Brain microvascular endothelial cell (primary cell): Measurements from ENCODE around the gene CBX8.
A peak's percentile ranks its signal among the peaks of the same experiment; 100 is the strongest.

Experiments used
- DNase-seq: peaks from one replicate; pipeline ENCODE4 v3.0.0-alpha.2; 2020
- H3K27ac ChIP-seq: fragments of 250-450 bp; sonication (Bioruptor Pico); 2 replicates; pipeline ENCODE4 v1.5.1; 2020; ENCODE audit warnings: mild to moderate bottlenecking, moderate library complexity
- H3K27me3 ChIP-seq: fragments of 250-450 bp; sonication (Bioruptor Pico); replicated peaks from 2 replicates; pipeline ENCODE4 v1.5.1; 2020; ENCODE audit warnings: mild to moderate bottlenecking
- H3K36me3 ChIP-seq: fragments of 250-450 bp; sonication (Bioruptor Pico); replicated peaks from 2 replicates; pipeline ENCODE4 v1.5.1; 2020; ENCODE audit warnings: mild to moderate bottlenecking
- H3K4me3 ChIP-seq: 2 replicates; pipeline ENCODE4 v1.5.1; 2011; ENCODE audit warnings: low read depth, mild to moderate bottlenecking, control low read depth, low read length, moderate library complexity
- in situ Hi-C: cut with HindIII; loops from 2 replicates; pipeline ENCODE4 v1.10.0; 2017; ENCODE audit warnings: low sequenced_read_pairs, low pct_ligation_motif_present
- TF ChIP-seq, protein P1 (sequence below): IDR thresholded peaks from 2 replicates; pipeline ENCODE4 v1.5.1; 2011; ENCODE audit warnings: low read depth, mild to moderate bottlenecking, moderate library complexity, low read length, control low read depth, inconsistent platforms; ENCODE audit errors: missing control alignments

CBX8 gene

DNA sequence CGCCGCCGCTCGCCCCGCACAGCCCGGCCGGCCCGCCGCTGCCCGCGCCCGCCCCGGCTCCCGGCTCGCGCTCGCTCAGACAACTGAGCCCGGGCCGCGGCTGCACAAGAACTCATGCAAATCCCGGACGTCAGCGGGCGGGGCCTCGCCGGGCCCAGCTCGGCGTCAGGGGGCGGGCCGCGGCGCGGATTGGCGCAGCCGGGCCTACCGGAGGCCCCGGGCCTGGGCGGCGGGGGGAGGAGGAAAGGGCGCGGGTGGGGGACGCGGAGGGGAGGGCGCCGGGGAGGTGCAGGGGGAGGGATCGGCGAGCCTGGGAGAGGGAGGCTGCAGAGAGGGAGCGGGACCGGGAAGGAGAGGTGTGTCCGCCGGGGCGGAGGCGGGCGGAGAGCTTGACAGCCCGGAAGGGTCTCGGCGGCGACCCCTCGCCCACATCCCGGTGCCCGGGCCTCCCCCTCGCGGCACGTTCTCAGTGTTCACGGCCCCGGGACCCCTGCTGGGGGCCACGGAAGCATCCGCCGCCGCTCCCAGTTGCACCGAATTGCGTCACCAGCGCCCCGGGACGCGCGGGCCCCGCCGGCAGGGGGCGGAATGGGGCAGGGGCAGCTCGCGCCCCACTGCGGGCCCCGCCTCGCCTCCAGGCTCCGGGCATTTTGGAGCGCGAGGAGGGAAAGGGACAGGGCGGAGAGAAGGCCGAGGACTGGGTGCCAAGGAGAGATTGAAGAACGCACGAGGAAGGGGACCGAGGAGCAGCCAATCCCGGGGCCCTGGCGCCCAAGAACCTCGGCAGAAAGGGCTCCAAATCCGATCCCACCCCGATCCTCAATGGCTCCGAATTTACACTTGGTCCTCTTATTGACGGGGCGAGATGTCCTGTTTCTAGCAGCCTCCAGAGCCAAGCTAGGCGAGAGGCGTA is 42.7 kb upstream of the CBX8 start, which contains the start of gene CBX4:
Gene CBX4, minus strand, starts transcription at position 85 of the 913 bp plus-strand sequence. CDS start 189 bp downstream, outside the sequence.
- H3K4me3 ChIP-seq, result peak within 1 kb of the TSS; percentile 75
- TF ChIP-seq, protein P1, sequence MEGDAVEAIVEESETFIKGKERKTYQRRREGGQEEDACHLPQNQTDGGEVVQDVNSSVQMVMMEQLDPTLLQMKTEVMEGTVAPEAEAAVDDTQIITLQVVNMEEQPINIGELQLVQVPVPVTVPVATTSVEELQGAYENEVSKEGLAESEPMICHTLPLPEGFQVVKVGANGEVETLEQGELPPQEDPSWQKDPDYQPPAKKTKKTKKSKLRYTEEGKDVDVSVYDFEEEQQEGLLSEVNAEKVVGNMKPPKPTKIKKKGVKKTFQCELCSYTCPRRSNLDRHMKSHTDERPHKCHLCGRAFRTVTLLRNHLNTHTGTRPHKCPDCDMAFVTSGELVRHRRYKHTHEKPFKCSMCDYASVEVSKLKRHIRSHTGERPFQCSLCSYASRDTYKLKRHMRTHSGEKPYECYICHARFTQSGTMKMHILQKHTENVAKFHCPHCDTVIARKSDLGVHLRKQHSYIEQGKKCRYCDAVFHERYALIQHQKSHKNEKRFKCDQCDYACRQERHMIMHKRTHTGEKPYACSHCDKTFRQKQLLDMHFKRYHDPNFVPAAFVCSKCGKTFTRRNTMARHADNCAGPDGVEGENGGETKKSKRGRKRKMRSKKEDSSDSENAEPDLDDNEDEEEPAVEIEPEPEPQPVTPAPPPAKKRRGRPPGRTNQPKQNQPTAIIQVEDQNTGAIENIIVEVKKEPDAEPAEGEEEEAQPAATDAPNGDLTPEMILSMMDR, result peak; percentile 34
- H3K27ac ChIP-seq, result peak within 1 kb of the TSS; percentile 62
- DNase-seq, result peak; percentile 83
- in situ Hi-C loops, result no loop called here
- H3K27me3 ChIP-seq, result peaks cover 35% of the 10 kb centered on the region
- peaks cover 6% of the 10 kb centered on the region for H3K36me3 ChIP-seq

DNA sequence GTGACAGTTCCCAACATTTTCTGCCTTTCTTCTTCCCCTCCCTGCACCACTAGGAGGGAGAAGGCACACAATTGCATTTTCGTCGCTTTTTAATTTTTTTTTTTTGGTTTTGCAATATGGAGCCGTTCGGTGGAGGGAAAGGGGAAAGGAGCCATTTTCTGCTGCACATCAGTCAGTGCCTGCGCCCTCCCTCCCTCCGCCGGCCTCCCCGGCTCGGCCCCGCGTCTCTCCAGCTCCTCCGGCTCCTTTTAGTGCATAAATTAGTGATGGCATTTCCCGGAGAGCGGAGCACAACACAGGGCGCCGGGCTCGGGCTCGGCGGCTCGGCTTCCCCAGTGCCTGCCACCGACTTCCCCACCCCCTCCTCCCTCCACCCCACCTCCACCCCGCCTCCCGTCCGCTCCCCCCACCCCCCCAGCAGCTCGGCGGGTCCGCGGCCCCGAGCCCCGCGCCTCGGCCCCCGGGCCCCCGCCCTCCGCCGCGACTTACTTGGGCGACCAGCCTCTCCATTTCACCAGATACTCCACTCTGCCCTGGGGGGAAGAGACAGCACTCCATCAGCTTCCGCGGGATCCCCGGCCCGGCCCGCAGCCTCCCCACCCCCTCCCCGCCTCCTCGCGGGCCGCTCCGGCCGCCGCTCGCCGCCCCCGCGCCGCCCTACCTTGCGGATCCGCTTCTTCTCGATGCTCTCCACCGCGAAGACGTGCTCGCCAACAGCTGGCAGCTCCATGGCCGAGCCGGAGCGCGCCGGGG is 41.8 kb upstream of the CBX8 start:
- Histone ChIP-seq H3K36me3 (peaks cover 15% of the 10 kb centered on the region), H3K4me3 (peak overlapping the region; percentile 75), H3K27me3 (peaks cover 35% of the 10 kb centered on the region), H3K27ac (peak overlapping the region; percentile 62)
- in situ Hi-C loops, result no loop called here
- TF ChIP-seq, protein P1, result no peak
- peak; percentile 50 for DNase-seq

- in situ Hi-C loops, result no loop called here
- Histone ChIP-seq H3K36me3 (peaks cover 18% of the 10 kb centered on the region), H3K27me3 (peaks cover 31% of the 10 kb centered on the region), H3K27ac (peak overlapping the region; percentile 62), H3K4me3 (peak overlapping the region; percentile 75)
- no peak for DNase-seq
- TF ChIP-seq, protein P1, result no peak
Measured at GRCh38 chr17:79837888-79838521, 41.1 kb upstream of the CBX8 start.

GRCh38 chr17:79836972-79837887 is 40.4 kb upstream of the CBX8 start:
- peak; percentile 41 for DNase-seq
- Histone ChIP-seq H3K27ac (no peak overlapping the region), H3K27me3 (peaks cover 23% of the 10 kb centered on the region), H3K4me3 (peak overlapping the region; percentile 75), H3K36me3 (peaks cover 18% of the 10 kb centered on the region)
- TF ChIP-seq, protein P1, result peak; percentile 35
- in situ Hi-C loops, result no loop called here

DNA sequence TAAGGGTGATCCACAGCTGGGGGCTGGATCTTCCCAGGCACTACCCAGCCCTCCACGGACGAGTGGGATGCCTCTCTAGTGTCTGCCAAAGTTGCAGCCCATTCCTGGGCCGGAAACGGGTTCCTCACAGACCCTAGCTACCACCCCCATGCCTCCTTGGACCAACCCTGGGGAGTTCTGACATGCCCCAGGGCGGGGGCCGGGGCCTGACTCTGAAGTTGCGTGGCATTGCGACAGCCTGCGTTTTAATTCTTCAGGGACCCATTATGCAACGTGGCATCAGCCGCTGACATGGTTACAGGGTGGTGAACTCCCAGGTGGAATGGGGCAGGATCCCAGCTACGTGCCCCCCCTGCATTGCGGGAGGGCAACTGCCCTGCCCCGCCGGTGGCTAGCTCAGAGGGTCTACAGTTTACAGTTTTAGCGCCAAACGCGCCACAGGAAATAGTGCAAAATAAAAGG is 39.7 kb upstream of the CBX8 start:
- peak overlapping the region; percentile 15 for H3K4me3 ChIP-seq
- in situ Hi-C loops, result no loop called here
- TF ChIP-seq, protein P1, result no peak
- DNase-seq, result no peak
- peaks cover 16% of the 10 kb centered on the region for H3K27me3 ChIP-seq
- peaks cover 18% of the 10 kb centered on the region for H3K36me3 ChIP-seq
- no peak overlapping the region for H3K27ac ChIP-seq
